GM19239 (cell line): Measurements from ENCODE around the gene UBE2J1.
A peak's percentile ranks its signal among the peaks of the same experiment; 100 is the strongest.

Experiments
- DNase-seq: peaks from one replicate; pipeline ENCODE4 v3.0.0; 2011; ENCODE audit warnings: low spot score; ENCODE audit not compliant: insufficient read length
- FAIRE-seq: peaks from 2 replicates; lab custom pipeline; 2011; peaks lifted over from hg19 to GRCh38; lab: Jason Lieb, UNC

UBE2J1 gene

DNA sequence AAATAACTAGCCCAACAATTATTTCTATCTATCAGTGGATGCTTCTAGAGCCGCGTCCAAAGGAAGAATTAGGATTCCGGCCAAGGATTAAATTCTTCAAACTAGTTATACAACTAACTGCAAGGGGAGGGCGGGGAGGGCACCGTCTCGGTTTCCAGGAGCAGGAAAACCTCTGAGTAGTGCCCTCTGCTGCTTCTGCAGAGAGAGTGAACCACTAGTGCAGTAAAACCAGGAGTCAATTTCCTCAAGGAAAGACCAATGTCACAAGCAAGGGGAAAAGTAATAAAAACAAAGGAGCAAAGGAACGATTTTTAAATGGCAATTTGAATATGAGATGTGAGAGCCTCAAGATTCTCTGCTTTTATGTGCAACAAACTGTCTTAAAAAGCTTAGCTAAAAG is 16.5 kb upstream of the UBE2J1 start:
- FAIRE-seq: peak; percentile 82
- no peak for DNase-seq

- peak; percentile 92 for FAIRE-seq
- DNase-seq: no peak
Observed at GRCh38 chr6:89368107-89368506, 15.6 kb upstream of the UBE2J1 start.

- FAIRE-seq (peak; percentile 92), DNase-seq (no peak)
Observed at GRCh38 chr6:89364586-89364985, 12.1 kb upstream of the UBE2J1 start.

GRCh38 chr6:89361171-89361570 is 8.6 kb upstream of the UBE2J1 start:
- FAIRE-seq (no peak), DNase-seq (no peak)

- no peak for DNase-seq
- peak; percentile 97 for FAIRE-seq
Observed at GRCh38 chr6:89360415-89360999, 8.0 kb upstream of the UBE2J1 start.

DNA sequence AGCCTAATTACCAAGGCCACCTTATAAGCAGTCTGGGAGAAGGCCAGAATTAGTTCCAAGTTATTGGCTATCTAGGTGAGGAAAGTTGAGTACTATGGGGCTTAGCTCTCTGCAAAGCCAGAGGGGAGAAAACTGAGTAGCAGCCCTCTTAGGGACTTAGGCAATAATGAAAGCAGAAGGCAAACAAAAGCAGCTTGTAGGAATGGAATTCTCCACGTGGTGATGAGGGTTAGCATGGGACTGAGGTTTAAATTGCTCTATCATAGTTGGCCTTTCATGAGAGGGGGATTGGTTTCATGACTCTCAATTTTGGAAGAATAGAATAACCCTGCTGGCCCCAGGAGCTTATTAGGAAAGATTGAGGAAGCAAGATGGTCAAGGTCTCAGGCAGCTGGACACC is 7.0 kb upstream of the UBE2J1 start:
- DNase-seq: no peak
- peak; percentile 48 for FAIRE-seq

DNA sequence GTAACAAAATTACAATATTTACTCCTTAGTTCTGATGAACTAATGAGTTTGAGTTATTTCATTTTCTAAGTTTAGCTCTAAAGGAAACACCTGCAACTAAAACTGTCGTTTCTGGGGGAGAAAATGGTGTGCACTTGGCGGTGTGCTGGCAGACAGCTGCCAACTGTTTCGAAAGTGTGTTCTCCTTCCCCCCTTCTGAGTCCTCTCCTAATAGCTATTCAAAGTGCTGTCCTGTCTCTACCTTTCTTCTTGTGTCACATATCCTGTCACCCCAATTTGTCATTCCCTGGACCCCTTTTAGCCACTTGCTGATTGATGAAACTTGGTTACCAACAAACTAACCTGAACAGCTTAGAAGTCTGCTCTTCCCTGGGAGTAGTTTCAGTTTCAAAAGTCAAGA is 4.9 kb upstream of the UBE2J1 start:
- FAIRE-seq (no peak), DNase-seq (no peak)

DNA sequence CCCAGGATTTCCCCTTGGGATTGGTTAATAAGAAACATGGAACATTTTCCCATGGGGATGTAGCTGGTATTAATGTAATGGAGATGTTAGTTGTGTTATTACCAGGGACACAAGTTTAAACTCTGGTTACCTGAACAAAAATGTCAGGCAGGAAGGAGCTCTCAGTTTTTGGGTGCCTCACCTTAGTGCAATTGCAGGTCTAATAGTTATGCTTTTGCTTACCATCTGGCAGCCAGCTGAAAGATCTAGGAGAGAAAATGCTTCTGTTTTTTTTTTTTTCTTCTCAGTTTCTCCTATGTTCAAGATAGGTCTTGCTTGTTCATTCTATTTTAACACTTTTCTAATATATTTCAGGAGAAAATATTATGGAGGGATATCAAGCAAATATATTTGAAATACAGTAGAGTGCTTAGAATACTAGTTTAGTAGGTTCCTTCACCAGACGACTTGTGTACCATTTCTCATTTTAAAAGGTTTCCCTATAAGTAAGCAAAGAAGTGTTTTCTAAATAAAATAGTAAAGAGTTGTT is 4.2 kb upstream of the UBE2J1 start:
- DNase-seq: no peak
- no peak for FAIRE-seq

DNA sequence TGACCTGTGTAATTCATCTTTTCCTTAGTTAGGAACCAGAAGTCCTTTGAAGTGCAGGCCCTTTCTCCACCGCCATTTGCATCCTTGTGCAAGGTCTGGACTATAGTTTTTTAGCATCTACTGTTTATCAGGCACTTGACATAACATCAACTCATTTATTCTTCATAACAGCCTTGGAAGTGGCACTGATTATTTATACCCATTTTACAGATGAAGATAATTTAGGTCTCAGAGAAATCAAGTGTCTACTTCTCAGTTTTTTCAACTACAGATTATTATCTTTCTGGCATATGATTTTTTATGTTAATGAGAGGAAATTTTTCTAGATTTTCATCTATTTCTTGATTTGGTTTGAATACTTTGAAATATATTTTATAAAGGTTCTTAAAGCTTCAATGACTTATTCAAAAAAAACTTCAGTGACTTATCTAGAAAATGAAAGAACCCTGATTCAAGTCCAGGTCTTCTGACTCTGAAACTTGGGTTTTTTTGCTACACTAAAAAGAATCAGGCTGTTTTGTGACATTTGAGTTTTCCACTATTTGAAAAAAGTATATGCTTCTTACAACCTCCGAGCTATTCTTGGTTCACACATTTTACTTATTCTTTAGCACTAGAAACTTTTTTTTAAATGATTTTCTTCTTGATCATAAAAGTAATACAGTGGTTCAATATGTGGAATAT is 3.1 kb upstream of the UBE2J1 start:
- no peak for DNase-seq
- peak; percentile 88 for FAIRE-seq

GRCh38 chr6:89353702-89354392 is 1.3 kb upstream of the UBE2J1 start:
- no peak for DNase-seq

GRCh38 chr6:89353118-89353556 is 615 bp upstream of the UBE2J1 start:
- FAIRE-seq: no peak

More at GRCh38 chr6:89353702-89354392, 1.3 kb upstream of the UBE2J1 start:
- FAIRE-seq: peak; percentile 87

DNA sequence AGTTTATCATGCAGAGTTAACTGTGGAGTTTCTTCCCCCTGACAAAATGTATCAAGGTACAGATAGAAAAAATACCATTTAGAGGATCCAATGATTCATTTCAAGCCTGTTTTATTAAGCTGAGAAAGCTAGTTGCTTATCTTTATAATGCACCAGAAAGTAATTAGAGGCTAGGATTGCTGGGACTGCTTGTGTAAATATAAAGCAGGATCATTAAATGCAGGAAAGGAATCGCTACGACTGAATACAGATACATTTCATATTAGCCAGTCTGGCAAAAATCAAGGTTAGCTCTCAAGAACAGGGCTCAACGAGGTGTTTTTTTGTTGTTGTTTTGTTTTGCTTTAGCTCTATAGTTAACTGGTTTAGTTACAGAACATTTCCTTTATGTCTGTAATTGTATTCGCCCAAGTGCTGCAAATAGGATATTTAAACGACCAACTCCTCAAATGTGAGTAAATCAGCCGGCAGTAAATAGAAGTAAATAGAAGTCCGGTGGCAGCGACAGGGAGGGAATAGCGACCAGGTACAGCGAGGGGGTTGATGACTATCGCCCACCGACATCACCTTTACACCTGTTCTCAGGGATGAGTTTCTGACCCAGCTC is 748 bp downstream of the UBE2J1 start:
- FAIRE-seq (no peak), DNase-seq (no peak)

More at GRCh38 chr6:89353118-89353556, 615 bp upstream of the UBE2J1 start:
- no peak for DNase-seq

DNA sequence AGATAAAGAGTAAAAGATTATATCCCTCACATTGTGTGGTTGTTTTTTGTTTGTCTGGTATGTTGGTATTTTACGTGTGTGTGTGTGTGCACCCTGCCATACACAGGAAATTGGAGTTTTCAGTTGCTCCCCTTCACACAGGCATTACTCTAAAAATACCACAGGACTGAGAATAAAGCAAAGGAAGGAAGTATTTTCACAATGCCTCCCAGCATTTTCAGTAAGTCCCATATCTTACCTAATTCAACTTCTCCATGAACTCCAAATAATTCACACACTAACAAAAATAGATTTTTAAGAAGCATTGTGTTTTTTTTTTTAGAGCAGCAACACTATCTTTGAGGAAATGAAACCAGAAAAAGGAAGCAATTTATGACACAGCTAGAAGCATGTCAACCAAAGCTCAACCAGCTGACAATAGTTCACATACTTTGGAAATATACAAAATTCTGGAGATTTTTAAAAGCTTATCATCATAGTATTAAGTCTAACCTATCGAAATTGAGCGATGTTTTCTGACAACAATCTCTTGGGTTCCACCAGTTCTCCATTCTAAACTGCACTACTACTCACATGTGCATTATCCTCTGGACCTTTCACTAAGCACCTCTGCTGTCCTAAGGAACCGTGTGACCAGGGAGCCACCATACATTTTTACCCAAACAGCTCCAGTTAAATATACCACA is 2.1 kb downstream of the UBE2J1 start:
- FAIRE-seq: peak; percentile 95

DNA sequence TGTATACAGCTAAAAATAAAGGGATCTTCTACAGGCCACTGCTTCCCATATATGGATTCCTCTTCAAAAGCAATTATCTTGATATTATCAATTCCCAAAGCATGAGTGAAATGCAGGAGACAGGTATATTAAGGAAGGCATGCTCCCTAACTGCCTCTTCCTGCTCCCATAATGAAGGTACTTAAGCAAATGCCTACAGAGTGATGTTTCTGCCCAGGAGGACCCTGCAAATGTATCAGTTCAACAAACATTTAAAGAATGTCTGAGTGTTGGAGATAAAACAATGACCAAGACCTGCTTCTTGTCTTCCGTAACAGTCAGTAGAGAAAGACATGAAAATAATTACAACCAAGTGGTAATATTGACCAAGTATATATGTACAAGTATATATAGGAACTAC is 4.2 kb downstream of the UBE2J1 start:
- FAIRE-seq (no peak), DNase-seq (no peak)

More for the DNA sequence above, 2.1 kb downstream of the UBE2J1 start:
- no peak for DNase-seq

- FAIRE-seq: peak; percentile 49
Observed at GRCh38 chr6:89347825-89348224, 4.7 kb downstream of the UBE2J1 start.

DNA sequence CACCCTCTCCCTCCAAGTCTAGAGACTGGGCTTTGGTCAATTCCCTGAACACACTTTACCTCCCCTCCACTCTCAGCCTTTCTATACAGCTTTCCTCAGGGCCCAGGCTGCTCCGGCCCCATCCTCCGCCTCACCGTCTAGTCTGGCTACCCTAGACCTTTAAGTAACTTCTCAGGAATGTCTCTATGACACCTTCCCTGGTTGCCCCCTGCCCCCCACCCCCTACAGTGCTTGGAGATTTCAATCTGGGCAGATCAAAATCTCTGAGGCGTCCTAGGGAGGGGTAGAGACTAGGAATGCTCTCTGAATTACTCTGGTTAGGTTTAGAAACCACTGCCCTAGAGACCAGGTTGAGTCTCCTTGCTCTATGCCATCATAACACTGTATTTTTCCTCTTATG is 6.1 kb downstream of the UBE2J1 start:
- FAIRE-seq (peak; percentile 18), DNase-seq (no peak)

More at GRCh38 chr6:89347825-89348224, 4.7 kb downstream of the UBE2J1 start:
- DNase-seq: no peak

DNA sequence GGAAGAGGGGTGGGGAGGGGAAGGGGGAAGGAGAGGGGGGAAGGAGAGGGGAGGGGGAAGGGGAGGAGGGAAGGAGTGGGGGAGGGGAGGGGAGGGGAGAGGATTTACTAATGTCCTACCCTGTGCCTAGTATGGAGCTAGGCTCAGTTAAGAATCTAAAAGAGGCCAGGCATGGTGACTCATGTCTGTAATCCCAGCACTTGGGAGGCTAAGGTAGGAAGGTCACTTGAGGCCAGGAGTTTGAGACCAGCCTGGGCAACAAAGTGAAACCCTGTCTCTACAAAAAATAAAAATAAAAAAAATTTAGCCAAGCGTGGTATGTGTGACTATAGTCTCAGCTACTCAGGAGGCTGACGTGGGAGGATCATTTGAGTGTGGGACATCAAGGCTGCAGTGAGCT is 13.0 kb downstream of the UBE2J1 start:
- FAIRE-seq: no peak
- DNase-seq: no peak

- DNase-seq (no peak), FAIRE-seq (no peak)
Observed at GRCh38 chr6:89335164-89335563, 17.4 kb downstream of the UBE2J1 start.

GRCh38 chr6:89330910-89331309 is 21.6 kb downstream of the UBE2J1 start:
- DNase-seq: no peak
- FAIRE-seq: no peak

DNA sequence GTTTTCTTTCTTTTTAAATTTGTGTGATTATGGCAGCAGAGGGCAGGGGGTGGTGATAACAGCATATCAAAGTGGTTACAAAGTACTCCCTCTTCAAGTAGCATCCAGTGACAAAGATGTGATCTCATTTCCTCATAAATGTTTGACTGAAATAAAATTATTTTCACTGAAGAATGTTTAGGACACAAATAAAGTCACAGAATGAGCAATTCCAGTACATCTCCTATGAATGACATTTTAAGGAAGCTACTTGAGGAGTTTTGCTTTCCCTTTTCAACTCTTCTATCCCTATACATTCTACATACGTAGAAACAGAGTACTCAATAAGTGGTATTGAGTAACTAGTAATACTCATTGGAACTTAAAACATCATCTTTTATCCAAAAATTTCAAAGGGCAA is 23.5 kb downstream of the UBE2J1 start:
- FAIRE-seq (no peak), DNase-seq (no peak)
